HG02678 (cell line): ENCODE results near the gene SLIT3.

Experiments
- ATAC-seq: cut with Tn5 transposase; IDR thresholded peaks from one replicate; pipeline ENCODE4 v1.9.1; 2021; ENCODE audit warnings: mild to moderate bottlenecking, moderate library complexity; ENCODE audit not compliant: unreplicated experiment

Gene SLIT3

DNA sequence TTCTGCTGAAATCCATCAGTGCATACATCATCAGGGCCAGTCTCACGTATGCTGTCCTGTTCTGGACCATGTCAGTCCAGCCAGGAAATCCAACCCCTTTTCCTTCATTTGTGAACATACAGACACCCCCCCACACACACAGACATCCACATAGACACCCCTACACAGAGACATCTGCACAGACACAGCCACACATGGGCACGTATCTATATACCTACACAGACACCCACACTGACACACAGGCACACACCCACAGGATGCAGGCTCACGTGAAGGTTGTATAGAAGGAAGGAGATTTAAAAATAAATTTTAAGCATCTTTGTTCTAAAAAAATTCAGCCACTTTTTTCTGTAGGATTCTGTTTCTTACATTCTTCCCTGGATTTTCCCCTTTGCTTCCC, 325.6 kb downstream of the SLIT3 start:
- ATAC-seq: no peak

DNA sequence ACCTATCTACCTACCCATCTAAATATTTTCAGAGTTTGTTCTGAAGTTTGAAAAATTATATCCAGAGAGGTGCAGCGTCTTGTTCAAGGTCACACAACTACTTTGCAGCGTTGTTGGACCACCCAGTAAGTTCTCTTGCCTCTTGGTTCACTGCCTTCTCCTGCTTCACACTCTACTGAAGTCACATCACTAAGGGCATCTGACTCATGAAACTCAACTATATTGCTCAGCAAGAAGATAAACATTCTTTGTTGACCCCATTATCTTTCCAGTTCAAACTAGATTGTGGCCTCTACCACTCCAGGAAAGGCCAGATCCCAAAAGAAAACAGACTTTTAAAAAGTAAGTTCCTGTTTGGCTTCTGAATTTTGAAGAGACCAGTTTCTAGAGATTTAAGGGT, 326.9 kb downstream of the SLIT3 start:
- ATAC-seq: no peak

DNA sequence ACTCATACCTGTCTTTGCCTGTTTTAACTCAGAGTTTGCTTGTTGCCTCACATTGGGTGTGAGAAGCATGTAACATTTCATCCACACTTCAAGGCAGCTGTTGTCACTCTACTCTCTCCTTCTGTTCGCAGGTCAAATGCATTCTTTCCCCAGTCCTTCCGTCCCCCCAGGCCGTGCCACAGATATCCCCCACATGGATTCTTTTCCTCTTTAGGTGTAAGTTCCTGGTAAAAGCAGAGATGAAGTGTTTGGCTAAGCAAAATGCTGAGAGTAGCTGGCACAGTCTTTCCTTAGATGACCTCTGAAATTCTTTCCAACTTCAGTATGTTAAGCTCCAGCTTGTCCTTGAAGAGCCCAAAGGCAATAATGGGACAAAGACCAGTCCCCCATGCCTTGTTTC, 328.2 kb downstream of the SLIT3 start:
- ATAC-seq: no peak

DNA sequence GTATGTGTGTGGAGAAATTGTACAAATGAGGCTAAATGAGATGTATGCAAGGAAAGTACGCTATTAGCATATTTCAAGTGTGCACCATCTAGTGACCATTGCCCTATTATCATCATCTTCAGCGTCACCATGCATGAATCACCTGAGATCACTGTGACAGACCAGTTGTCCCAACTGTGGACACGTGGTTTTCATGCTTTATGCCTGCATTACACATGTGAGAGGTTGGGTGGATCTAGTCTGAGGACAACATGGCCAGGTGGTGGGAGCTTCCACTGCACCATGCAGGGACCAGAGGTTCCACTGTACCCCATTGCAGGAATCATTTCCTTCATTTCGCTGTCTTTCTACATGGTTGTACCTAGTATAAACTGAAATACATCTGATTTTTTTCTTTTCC, 329.8 kb downstream of the SLIT3 start:
- ATAC-seq: no peak

DNA sequence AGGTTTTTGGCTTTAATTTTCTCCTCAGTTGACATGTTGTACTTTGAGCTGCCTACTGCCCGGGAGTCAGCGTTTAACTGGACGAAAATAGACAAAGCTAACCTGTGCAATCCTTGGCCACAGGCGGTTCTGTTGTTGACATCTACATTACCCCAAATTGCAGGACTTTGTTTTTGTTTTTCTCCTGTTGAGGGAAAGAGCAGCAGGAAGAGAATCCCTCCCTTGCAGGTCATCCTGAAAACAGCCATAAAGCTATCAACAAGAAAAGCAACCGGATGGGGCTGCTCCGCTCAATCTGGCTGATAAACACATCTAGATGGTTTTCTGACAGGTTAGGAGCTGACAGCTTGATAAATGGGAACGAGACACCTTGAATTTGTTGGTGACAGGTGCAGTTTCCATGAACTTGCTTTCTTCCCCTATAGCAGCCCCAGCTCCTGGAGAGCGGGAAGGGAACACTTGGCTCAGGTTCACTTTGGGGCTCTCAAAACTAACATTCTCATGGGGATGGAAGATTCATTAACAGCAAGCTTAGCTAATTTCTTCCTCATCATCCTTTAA, 331.5 kb downstream of the SLIT3 start:
- ATAC-seq: no peak

DNA sequence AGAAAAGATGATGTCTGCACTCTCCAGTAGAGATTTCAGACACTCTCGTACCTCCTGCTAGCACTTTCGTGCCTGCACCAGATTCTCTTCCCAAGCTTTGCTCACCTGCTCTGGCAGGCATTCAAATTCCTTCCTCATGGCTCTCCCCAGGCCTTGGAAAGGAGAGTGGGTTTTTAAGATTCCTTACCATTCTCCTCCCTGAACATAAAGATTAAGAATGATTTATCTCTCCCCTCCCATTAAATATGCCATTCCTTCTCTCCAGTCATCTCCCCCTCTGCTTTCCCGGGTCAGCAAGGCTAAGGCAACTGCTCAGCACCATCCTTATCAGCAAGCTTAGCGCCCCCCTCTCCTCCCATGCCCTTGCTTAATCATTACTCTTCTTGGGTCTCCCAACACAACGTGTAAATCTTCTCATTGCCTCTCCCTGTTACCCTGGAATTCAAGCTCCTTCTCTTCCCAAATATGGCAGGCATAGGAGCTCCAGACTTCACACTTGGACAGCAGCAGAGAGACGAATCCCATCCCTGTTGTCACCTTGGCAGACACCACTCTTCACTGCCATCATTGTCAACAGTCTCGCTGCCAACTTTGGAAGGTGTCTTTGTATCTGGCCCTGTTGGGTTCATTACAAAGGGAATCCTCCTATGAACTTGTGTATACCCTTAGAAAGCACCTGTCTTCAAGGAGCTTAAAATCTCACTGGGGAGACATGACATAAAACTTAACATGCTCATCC, 332.9 kb downstream of the SLIT3 start:
- no peak for ATAC-seq

DNA sequence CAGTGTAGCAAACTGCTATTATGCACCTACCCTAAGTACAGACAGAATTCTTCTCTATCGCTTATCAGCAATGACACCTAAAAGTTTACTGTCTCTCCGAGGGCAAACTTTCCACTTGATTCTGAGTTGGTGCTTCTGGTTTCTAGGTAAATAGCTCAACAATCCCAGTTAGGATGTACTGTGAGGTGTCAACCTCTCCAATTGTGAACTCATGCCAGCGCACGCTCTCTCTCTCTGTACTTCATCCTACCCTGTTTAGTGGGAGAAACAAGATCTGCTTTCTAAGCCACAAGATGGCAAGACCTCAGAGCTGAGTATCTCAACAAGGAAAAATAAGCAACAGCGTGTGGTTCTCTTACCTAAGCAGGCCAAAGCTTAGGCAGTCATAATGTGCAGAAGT, 335.3 kb downstream of the SLIT3 start:
- ATAC-seq: no peak

DNA sequence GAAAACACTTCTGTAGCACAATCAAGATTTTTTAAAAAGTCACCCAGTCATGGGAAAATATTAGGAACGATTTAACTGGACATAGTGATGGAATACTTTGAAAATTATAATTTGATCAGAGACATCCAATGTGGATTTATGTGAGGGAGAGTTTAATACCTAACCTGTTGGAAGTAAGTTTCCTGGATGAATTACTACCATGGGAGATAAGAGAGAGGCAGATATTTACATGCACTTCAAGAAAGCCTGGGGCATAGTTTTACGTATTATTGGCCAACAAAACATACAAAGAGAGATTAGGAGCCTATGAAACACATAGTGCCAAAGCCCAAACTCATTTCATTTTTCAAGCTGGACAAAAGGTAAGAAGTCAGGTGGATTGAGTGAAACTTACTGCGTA, 336.8 kb downstream of the SLIT3 start:
- ATAC-seq: no peak

DNA sequence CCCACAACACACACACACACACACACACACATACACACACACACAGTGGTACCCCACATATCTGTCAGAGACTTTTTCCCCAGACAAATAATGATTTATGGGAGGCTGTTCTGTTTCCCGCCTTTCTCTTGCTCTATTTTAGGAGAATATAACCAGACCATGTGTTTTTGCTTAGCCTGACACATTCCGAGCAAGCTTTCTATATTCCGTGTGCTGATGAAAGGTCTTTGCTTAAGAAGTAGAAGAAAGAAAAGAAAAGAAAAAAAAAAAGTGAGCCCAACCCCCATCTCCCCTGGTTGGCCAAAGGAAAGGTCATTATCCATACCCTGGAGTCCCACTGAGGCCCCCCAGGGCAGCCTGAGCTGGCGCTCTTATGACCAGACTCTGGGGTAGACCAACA, 338.6 kb downstream of the SLIT3 start:
- no peak for ATAC-seq

DNA sequence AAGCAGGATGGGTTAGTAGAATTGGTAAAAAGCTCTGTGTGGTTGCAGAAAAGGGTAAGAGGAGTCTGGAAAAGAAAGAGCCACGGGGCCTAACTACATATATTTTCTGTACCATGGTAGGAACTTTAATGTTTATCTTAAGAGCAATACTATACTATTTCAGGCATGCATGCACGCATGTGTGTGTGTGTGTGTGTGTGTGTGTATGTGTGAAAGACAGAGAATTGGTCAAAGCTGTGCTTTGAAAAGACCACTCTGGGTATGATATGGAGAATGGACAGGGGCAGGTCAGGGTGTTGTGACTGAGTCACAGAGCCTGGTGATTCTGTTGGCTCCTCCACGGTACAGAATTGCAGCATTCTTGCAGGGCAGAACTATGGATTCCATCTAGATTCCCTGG, 339.3 kb downstream of the SLIT3 start:
- no peak for ATAC-seq

DNA sequence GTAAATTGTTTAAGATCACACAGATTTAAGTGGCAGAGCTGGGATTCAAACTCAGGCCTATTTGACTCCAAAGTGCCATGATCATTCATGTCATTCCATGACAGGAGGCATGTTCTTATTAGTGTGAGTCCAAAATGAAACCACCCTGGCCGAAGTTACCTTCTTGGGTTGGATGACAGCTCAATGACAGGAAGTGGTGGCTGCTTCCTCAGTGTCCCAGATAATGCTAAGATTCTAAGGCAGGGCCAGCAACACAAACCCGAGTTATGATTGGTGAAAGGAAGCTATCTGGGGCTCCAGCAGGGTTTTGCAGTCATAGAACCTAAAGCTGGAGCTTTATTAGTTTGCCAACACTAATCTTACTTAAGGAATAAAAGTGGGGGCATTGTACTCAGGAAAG, 340.4 kb downstream of the SLIT3 start:
- no peak for ATAC-seq

DNA sequence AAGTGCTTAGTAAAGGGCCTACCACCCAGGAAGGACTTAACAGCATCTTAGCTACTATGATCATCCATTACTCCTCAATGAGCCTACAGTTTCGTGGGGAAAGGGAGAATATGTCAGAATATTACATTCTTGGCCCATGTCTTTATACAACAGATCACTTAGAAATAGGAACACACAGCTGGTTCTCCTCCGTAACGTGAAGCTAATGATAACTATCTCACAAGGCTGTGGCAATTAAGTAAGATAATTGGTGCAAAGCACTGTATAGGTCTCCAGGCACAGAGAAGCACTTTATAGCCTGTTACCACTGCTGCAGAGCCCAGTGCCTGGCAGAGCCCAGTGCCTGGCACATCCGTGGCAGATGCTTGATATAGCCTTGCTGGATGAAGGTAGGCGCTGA, 347.6 kb downstream of the SLIT3 start:
- no peak for ATAC-seq

DNA sequence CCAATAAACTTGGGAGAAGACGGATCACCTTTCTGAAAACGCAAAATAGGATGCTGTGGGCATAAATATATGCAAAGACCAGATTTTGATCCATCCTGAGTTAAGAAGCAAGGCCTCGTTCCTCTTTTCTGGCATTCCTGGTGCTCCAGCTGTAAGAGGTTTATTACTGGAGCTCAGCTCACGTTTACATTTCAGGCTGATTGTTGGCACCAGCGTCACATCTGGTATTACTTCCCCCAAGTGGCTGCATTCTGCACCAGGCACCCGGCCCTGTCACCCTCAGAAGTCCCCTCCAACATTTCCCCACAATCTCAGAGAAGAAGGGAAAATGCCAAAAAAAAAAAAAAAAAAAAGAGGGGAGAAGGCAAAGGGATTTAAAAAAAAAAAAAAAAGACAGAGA, 348.7 kb downstream of the SLIT3 start:
- no peak for ATAC-seq

DNA sequence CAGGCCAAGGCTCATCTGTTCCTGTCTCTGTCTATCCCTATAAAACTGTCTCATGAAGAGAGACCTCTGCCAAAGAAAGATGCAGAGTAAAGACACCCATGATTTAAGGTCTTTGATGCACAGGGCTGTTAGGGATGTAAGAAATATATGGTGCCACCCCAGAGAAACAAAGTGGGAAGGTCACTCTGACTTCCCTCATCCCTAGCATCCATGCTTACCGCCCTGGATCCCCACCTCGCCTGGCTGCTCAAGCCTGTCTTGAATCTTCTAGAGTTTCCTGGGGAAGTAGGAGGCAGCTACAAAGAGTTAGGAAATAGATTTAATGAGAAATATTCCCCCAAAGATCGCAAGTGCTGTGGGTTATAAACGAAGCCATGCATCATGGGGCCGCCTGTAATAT, 349.2 kb downstream of the SLIT3 start:
- ATAC-seq: no peak

DNA sequence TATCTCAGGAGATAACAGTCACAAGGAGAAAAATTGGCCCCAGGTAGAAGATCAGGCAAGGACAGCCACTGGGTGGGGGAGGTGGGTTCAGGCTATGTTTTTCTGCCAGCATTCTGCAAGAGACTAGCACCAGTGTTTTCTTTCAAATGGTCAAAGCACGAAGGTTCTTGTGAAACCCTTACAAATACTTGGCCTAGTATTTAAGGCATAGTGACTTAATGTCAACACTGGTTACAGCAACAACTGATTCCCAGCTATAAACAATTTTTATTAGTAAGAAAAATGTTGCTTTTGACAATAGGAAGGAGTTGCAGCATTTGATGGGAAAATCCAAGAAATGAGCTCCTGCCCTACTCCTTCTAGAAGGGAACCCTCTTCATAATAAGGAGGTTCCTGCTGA, 349.6 kb downstream of the SLIT3 start:
- ATAC-seq: no peak

DNA sequence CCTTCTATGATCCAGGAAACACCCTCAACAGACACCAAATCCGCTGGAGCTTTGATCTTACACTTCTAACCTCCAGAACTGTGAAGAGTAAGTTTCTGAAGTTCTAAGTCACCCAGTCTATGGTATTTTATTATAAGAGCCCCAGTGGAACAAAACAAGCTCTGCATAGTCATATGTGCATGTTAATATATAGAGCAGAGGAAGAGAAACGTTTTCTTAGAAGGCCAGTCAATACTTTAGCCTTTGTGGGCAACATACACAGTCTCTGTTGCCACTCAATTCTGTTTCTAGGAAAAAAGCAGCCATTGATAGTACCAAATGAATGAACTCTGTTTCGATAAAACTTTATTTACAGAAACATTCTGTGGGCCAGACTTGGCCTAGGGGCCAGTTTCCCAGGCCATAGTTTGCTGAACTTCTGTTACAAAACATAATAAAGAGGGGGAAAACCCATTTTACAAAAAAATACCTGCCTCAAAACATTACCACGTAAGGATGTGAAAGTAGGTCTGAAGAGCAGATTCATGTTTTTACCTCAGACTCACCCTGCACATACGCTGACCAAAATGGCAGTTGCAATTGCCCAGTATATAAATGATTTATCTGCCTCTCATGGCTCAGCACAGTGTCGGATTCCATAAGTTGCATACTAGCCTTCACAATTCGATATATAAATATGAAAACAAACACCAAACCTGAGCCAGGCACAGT, 350.5 kb downstream of the SLIT3 start:
- no peak for ATAC-seq

DNA sequence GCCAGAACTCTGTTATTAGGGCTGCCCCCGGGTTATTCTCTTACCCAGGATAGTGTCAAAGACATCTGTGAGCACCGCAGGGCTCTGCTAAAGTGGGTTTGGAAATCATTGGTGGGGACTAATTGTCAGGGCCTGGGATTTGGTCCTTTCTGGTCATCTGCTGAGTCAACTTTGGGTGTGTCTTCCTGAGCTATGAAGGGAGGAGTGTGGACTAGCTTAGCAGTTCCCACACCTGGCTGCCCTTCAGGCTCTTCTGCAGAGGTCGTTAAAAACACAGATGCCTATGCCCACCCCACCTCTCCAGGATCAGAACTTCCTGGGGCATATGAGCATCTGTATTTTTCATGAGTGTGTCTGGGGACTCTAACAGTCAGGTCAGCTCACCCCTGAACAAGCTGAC, 352.2 kb downstream of the SLIT3 start:
- no peak for ATAC-seq

DNA sequence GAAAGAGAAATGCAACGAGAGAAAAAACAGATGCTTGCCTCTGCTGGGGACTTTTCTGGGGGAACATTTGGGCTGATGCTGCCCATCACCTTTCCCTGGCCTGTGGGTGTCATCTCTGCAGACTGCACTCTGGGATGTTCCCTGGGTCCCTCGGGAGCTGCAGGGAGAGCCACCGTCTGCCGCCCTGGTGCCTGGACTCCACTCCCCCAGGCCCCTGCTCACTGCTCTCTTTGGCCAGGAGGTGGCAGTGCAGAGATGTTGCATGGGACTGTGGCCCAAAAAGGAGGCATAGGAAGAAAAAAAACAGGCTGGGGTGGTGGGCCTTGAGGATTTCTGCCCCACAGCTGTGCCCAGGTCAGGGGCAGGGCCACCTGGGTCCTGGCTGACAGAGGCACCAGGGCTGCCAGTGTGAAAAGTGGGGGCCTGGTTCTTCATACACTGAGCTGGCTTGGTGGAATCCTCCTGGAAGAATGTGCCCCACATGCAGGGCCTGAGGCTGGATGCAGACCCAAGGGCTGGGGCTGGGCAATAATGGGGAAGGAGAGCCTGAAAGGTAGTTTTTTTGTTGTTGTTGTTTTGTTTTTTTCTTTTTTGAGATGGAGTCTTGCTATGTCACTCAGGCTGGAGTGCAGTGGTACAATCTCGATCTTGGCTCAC, 353.6 kb downstream of the SLIT3 start:
- ATAC-seq: peak; percentile 73

DNA sequence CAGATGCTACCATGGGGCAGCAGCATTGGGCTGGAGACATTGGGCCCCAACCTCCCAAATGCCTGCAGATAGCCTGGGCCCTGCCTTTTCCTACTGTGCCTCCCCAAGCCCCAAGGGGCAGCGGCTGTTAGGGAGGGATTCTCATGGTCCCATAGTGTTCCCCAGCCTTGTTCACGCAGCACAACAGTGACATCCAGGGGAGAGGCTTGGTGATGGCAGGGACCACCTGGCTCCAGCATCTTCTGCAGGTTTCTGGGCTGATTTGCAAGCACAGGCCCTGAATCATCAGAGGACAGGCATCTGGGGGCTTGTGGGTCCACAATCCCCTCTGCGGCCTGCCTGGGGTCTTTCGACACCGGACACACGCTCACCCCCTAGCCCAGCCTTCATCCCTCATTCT, 354.6 kb downstream of the SLIT3 start:
- ATAC-seq: no peak

DNA sequence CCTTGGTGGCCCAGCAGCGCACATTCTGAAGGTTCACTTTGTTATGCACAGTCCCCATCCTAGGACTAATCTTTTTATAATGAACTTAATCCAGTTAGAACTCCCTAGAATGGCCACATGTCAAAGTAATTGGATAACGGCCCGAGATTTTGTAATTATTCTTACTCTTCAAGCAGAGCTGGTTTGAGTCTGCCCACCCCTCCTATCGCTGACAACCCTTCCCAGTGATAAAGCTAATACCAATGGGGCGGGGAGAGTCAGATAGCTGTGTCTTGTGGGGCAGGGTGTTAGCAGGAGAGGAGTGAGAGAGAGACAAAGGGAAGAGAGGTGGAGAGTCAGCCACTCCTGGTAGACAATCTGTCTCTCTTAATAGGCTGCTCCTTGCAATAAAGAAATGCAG, 356.9 kb downstream of the SLIT3 start:
- ATAC-seq: no peak

DNA sequence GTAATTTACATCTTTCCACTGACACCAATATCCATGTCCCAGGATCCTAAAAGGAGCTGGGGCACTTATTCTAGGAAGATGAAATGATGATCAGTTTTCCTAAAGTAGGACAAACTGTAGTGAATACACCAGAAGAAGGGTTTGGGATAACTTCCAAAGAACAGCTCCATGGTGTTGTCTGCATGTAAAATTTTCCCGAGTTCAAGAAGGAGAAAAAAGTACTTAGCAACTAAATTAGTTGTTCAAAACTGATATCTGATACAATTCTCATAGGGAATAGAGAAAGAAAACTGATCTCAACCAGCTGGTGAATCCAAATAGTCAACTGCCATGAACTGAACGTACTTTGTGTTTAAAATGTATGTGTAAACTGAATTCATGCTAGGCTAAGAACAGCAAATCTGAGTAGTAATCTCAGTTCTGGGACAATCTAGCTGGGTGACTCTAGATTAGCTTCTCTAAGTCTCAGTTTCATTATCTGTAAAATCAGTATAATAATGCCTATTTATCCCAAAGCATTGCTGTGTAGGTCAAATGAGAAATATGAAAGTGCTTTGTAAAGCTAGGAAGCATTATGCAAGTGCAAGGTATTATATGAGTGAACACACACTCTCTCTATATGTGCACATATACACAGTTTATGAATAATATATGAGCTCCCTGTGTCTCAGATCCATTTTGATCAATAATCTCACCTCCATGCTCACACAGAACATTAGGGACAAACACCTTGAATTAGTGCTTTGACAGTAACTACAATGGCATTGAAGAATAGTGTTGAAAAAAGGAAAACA, 357.7 kb downstream of the SLIT3 start:
- no peak for ATAC-seq
